Measurements from ENCODE around the gene EHBP1L1. TPM values are rescaled to one million over a fixed set of nuclear protein-coding genes. Genes with fewer than 3 reads are reported as not detected.

Gene EHBP1L1
- total RNA-seq, 1 experiment from 2014 or later, result 105 TPM

DNA sequence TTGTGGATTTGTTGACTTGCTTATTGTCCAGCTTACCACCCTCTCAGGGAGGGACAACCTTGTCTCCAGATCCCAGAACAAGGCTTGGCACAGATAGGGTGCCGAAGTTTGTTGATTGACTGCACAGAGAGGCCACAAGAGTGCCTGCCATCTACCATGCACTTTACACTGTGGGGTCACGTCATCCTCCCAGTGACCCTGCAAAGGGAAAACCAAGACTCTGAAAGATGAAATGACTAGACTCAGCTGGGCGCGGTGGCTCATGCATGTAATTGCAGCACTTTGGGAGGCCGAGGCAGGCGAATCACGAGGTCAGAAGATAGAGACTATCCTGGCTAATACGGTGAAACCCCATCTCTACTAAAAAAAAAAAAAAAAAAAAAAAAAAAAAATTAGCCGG is 13.1 kb upstream of the EHBP1L1 start:
- intact Hi-C loops (cut with micrococcal nuclease), result no loop called here
- no TSS peak for BruUV-seq (replicated peaks)
- POLR2A ChIA-PET, result interaction anchor here (0.8 to 2.9 kb wide), 3 partner anchors 11 to 22 kb away, joined by 4 to 9 read pairs (median 4); no protein-coding TSS in a partner anchor
- TF ChIP-seq RAD21 (IDR thresholded peaks at IDR 0.05; ENCODE audit: low read depth) (no peak), SP1 (IDR thresholded peaks at IDR 0.05; ENCODE audit: low read depth) (no peak), EZH2phosphoT487 (IDR thresholded peaks at IDR 0.05; ENCODE audit: borderline replicate concordance) (no peak), ZNF274 (IDR thresholded peaks at IDR 0.05; ENCODE audit: low read depth, low read length) (no peak), EGR1 (IDR thresholded peaks at IDR 0.05; ENCODE audit: low read depth) (no peak), EZH2 (IDR thresholded peaks at IDR 0.05) (no peak), CEBPB (IDR thresholded peaks at IDR 0.05; ENCODE audit: low read depth) (no peak), ZFX (IDR thresholded peaks at IDR 0.05) (no peak), POLR2A (IDR thresholded peaks at IDR 0.05; ENCODE audit: borderline replicate concordance, extremely low read depth, insufficient read depth, insufficient read length) (no peak), SIN3A (IDR thresholded peaks at IDR 0.05; ENCODE audit: low read depth) (no peak), TCF7L2 (IDR thresholded peaks at IDR 0.05; ENCODE audit: borderline replicate concordance, extremely low read depth, insufficient read depth, insufficient read length) (no peak), FOSL1 (IDR thresholded peaks at IDR 0.05; ENCODE audit: low read depth) (no peak), ELF1 (IDR thresholded peaks at IDR 0.05; ENCODE audit: borderline replicate concordance, low read depth) (no peak), YY1 (IDR thresholded peaks at IDR 0.05; ENCODE audit: extremely low read depth, insufficient replicate concordance, low read depth, low read length) (no peak)
- TF ChIP-seq, protein P1, sequence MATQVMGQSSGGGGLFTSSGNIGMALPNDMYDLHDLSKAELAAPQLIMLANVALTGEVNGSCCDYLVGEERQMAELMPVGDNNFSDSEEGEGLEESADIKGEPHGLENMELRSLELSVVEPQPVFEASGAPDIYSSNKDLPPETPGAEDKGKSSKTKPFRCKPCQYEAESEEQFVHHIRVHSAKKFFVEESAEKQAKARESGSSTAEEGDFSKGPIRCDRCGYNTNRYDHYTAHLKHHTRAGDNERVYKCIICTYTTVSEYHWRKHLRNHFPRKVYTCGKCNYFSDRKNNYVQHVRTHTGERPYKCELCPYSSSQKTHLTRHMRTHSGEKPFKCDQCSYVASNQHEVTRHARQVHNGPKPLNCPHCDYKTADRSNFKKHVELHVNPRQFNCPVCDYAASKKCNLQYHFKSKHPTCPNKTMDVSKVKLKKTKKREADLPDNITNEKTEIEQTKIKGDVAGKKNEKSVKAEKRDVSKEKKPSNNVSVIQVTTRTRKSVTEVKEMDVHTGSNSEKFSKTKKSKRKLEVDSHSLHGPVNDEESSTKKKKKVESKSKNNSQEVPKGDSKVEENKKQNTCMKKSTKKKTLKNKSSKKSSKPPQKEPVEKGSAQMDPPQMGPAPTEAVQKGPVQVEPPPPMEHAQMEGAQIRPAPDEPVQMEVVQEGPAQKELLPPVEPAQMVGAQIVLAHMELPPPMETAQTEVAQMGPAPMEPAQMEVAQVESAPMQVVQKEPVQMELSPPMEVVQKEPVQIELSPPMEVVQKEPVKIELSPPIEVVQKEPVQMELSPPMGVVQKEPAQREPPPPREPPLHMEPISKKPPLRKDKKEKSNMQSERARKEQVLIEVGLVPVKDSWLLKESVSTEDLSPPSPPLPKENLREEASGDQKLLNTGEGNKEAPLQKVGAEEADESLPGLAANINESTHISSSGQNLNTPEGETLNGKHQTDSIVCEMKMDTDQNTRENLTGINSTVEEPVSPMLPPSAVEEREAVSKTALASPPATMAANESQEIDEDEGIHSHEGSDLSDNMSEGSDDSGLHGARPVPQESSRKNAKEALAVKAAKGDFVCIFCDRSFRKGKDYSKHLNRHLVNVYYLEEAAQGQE (IDR thresholded peaks at IDR 0.05; ENCODE audit: low read depth), result no peak
- TF ChIP-seq, protein P2, sequence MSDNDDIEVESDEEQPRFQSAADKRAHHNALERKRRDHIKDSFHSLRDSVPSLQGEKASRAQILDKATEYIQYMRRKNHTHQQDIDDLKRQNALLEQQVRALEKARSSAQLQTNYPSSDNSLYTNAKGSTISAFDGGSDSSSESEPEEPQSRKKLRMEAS (IDR thresholded peaks at IDR 0.05), result no peak
- TF ChIP-seq, protein P3, sequence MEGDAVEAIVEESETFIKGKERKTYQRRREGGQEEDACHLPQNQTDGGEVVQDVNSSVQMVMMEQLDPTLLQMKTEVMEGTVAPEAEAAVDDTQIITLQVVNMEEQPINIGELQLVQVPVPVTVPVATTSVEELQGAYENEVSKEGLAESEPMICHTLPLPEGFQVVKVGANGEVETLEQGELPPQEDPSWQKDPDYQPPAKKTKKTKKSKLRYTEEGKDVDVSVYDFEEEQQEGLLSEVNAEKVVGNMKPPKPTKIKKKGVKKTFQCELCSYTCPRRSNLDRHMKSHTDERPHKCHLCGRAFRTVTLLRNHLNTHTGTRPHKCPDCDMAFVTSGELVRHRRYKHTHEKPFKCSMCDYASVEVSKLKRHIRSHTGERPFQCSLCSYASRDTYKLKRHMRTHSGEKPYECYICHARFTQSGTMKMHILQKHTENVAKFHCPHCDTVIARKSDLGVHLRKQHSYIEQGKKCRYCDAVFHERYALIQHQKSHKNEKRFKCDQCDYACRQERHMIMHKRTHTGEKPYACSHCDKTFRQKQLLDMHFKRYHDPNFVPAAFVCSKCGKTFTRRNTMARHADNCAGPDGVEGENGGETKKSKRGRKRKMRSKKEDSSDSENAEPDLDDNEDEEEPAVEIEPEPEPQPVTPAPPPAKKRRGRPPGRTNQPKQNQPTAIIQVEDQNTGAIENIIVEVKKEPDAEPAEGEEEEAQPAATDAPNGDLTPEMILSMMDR (IDR thresholded peaks at IDR 0.05 in 2 of 3, conservative IDR thresholded peaks at IDR 0.05 in 1 of 3; ENCODE audit: borderline replicate concordance in 1 of 3, insufficient read depth in 1 of 3, low read depth in 2 of 3, low read length in 2 of 3), result no peak; a peak in 1 of 6 replicates
- TF ChIP-seq, protein P4, sequence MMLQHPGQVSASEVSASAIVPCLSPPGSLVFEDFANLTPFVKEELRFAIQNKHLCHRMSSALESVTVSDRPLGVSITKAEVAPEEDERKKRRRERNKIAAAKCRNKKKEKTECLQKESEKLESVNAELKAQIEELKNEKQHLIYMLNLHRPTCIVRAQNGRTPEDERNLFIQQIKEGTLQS (IDR thresholded peaks at IDR 0.05), result no peak
- TF ChIP-seq, protein P5, sequence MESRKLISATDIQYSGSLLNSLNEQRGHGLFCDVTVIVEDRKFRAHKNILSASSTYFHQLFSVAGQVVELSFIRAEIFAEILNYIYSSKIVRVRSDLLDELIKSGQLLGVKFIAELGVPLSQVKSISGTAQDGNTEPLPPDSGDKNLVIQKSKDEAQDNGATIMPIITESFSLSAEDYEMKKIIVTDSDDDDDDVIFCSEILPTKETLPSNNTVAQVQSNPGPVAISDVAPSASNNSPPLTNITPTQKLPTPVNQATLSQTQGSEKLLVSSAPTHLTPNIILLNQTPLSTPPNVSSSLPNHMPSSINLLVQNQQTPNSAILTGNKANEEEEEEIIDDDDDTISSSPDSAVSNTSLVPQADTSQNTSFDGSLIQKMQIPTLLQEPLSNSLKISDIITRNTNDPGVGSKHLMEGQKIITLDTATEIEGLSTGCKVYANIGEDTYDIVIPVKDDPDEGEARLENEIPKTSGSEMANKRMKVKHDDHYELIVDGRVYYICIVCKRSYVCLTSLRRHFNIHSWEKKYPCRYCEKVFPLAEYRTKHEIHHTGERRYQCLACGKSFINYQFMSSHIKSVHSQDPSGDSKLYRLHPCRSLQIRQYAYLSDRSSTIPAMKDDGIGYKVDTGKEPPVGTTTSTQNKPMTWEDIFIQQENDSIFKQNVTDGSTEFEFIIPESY (IDR thresholded peaks at IDR 0.05; ENCODE audit: extremely low read depth, insufficient replicate concordance, low read length), result no peak
- CTCF ChIA-PET, result interaction anchor here (1.9 to 4.5 kb wide), 2 partner anchors 11 to 22 kb away, joined by 5 to 29 read pairs; no protein-coding TSS in a partner anchor
- Histone ChIP-seq H3K27me3 (ENCODE audit: insufficient read depth, low read length) (no peaks in the 10 kb centered on the region), H3K36me3 (ENCODE audit: control insufficient read depth in 1 of 2, insufficient read depth in 2 of 2, low read length in 2 of 2) (no peaks in the 10 kb centered on the region), H3K9ac (ENCODE audit: low read length) (no peak overlapping the region), H3K4me2 (ENCODE audit: low read length) (peak overlapping the region; percentile 64), H3K4me1 (ENCODE audit: control insufficient read depth in 1 of 2, insufficient read depth in 2 of 2, low read length in 2 of 2) (peaks cover 55 to 85% of the 10 kb centered on the region in 2 experiments), H3K4me3 (replicated peaks in 1 of 2; ENCODE audit: low read depth in 1 of 2, low read length in 2 of 2) (peak overlapping the region in 1 of 2 experiments; percentile 20; a peak in 1 of 4 replicates), H2AFZ (ENCODE audit: low read depth, low read length, poor library complexity, severe bottlenecking) (peak overlapping the region; percentile 22), H3K79me2 (ENCODE audit: insufficient read depth, low read length) (peaks cover 8% of the 10 kb centered on the region), H3K27ac (ENCODE audit: low read depth, low read length) (peak overlapping the region; percentile 41; the same call in 1 of the 2 replicates), H3K9me3 (ENCODE audit: control insufficient read depth in 1 of 2, insufficient read depth in 1 of 2, low read depth in 1 of 2, low read length in 2 of 2) (no peaks in the 10 kb centered on the region), H4K20me1 (ENCODE audit: insufficient read depth) (no peaks in the 10 kb centered on the region), H3K9me2 (ENCODE audit: insufficient read depth) (no peaks in the 10 kb centered on the region)
- no peak for DNase-seq (ENCODE audit: low read depth, low spot score)
- no peak for ATAC-seq
- RAD21 ChIA-PET (ENCODE audit: low non-redundant PET in 1 of 2, low total read pairs in 2 of 2, uncharacterized antibody in 2 of 2, unreplicated experiment in 2 of 2), result no interaction called here
